Fibroblast of the aortic adventitia (primary cell): ENCODE measurements around the gene UBE2U. TPM values are rescaled to one million over a fixed set of nuclear protein-coding genes. Genes with fewer than 3 reads are reported as not detected.
A peak's percentile ranks its signal among the peaks of the same experiment; 100 is the strongest.

ENCODE experiments used
- DNase-seq: peaks from one replicate; pipeline ENCODE4 v3.0.0-alpha.2; 2010; ENCODE audit warnings: low read depth
- H3K4me3 ChIP-seq: 2 replicates; pipeline ENCODE4 v1.5.1; 2011; ENCODE audit warnings: low read depth, mild to moderate bottlenecking, control low read depth, low read length, moderate library complexity
- CTCF ChIP-seq: IDR thresholded peaks from 2 replicates; pipeline ENCODE4 v1.5.1; 2011; ENCODE audit warnings: mild to moderate bottlenecking, low read length, control low read depth, inconsistent platforms; ENCODE audit not compliant: insufficient read depth
- total RNA-seq: library from RNA; depleted of rRNA; stranded (reverse); fragments of >200 nt; gene quantifications from 2 replicates; pipeline ENCODE4 v1.2.3, GENCODE V29; 2012; ENCODE audit warnings: low replicate concordance

The UBE2U gene
- total RNA-seq, 1 donor = not detected

- no peak for DNase-seq
- TF ChIP-seq CTCF = no peak
- H3K4me3 ChIP-seq = no peak overlapping the region
Observed at GRCh38 chr1:64263335-64263734, 59.9 kb downstream of the UBE2U start.

GRCh38 chr1:64263856-64264255 lies 60.4 kb downstream of the UBE2U start:
- H3K4me3 ChIP-seq = no peak overlapping the region
- TF ChIP-seq CTCF = no peak
- DNase-seq = no peak

GRCh38 chr1:64265141-64265540 lies 61.7 kb downstream of the UBE2U start:
- H3K4me3 ChIP-seq = no peak overlapping the region
- DNase-seq = peak; percentile 70
- no peak for TF ChIP-seq CTCF

- DNase-seq = no peak
- H3K4me3 ChIP-seq = no peak overlapping the region
- no peak for TF ChIP-seq CTCF
Observed at GRCh38 chr1:64266991-64267390, 63.6 kb downstream of the UBE2U start.

- peak overlapping the region; percentile 22 for H3K4me3 ChIP-seq
- peak; percentile 94 for DNase-seq
- TF ChIP-seq CTCF = peak; percentile 81
Observed at GRCh38 chr1:64268653-64269557, 65.5 kb downstream of the UBE2U start.

GRCh38 chr1:64269558-64269884 lies 66.1 kb downstream of the UBE2U start:
- TF ChIP-seq CTCF = no peak
- DNase-seq = no peak
- H3K4me3 ChIP-seq = no peak overlapping the region
